K562 (cell line): ENCODE measurements around the gene YPEL4. TPM values are rescaled to one million over a fixed set of nuclear protein-coding genes. Genes with fewer than 3 reads are reported as not detected.

Experiments
- ATF2 ChIP-seq: sonication (generic); formaldehyde crosslinking; IDR thresholded peaks from 2 replicates; pipeline ENCODE4 v1.8.1; 2022; ENCODE audit warnings: missing genetic modification reagents
- CHD1 ChIP-seq: fragments of 200-600 bp; sonication (generic); IDR thresholded peaks from one replicate; pipeline ENCODE4 v1.6.1; 2012; ENCODE audit warnings: mild to moderate bottlenecking, moderate library complexity, low read length, inconsistent platforms
- HNRNPH1 ChIP-seq: fragments of 200-400 bp; formaldehyde crosslinking; optimal IDR thresholded peaks from 2 replicates; pipeline ENCODE3; 2017; ENCODE audit warnings: low read depth, mild to moderate bottlenecking, low read length, moderate library complexity
- KAT8 ChIP-seq: fragments of 450-650 bp; IDR thresholded peaks from 2 replicates; pipeline ENCODE4 v1.6.1; 2016; ENCODE audit warnings: low read depth, mild to moderate bottlenecking
- MEIS2 ChIP-seq: fragments of 450-650 bp; IDR thresholded peaks from 2 replicates; pipeline ENCODE4 v1.6.1; 2014; ENCODE audit warnings: mild to moderate bottlenecking; ENCODE audit not compliant: partially characterized antibody
- PHF20 ChIP-seq: fragments of 450-650 bp; IDR thresholded peaks from 2 replicates; pipeline ENCODE4 v1.6.1; 2018; ENCODE audit not compliant: partially characterized antibody
- TBL1XR1 ChIP-seq, 2 experiments: IDR thresholded peaks; 2 replicates each; pipeline ENCODE4 v1.6.1; 2012; ENCODE audit warnings: improper control_type of control experiment in 2 of 2, low read length in 2 of 2, mild to moderate bottlenecking in 1 of 2
- ZBTB43 ChIP-seq: sonication (generic); formaldehyde crosslinking; IDR thresholded peaks from 2 replicates; pipeline ENCODE4 v1.8.0; 2023; ENCODE audit warnings: mild to moderate bottlenecking, missing genetic modification reagents
- ZNF316 ChIP-seq: fragments of 450-650 bp; IDR thresholded peaks from 2 replicates; pipeline ENCODE4 v1.6.1; 2016
- ZNF449 ChIP-seq: fragments of 250-450 bp; sonication (Bioruptor Pico); IDR thresholded peaks from 2 replicates; pipeline ENCODE4 v1.8.0; 2022; ENCODE audit warnings: moderate library complexity, mild to moderate bottlenecking, inconsistent platforms
- ZZZ3 ChIP-seq: fragments of 450-650 bp; IDR thresholded peaks from 2 replicates; pipeline ENCODE4 v1.6.1; 2016; ENCODE audit warnings: antibody characterized with exemption, mild to moderate bottlenecking, moderate library complexity
- polyA plus RNA-seq, 8 experiments: library from polyadenylated mRNA; depleted of rRNA in 4 of 8; stranded (reverse) in 5 of 8; unstranded in 3 of 8; fragments of >200 nt; fragmentation: Nextera tagmentation in 2 of 8; fragmentation: Illumina TruSeq in 1 of 8; extraction: Ambion mirVana in 2 of 8; extraction: Trizol in 1 of 8; gene quantifications; 2 replicates each; pipeline versions ENCODE4 v1.2.1 to v1.2.3, GENCODE V29; 2011 to 2014; ENCODE audit warnings: inconsistent platforms in 1 of 8, missing spikeins in 1 of 8
- total RNA-seq, 7 experiments: library from RNA; depleted of rRNA in 6 of 7; stranded (reverse); fragments of >200 nt in 6 of 7; fragmentation: Illumina TruSeq in 2 of 7; extraction: Trizol in 2 of 7; gene quantifications; 2 replicates each; pipeline versions ENCODE4 v1.2.1 to v1.2.3, GENCODE V29; 2011 to 2021; ENCODE audit warnings: low replicate concordance in 1 of 7
- TF ChIP-seq, protein P1 (sequence below), 2 experiments: fragments of 150-350 bp in 1 of 2; IDR thresholded peaks; 2 replicates each; pipeline ENCODE4 v1.6.1; 2012 to 2016; ENCODE audit warnings: low read depth in 2 of 2, low read length in 2 of 2, mild to moderate bottlenecking in 1 of 2, moderate library complexity in 1 of 2

Gene YPEL4
- total and polyA plus RNA-seq, 9 of the 15 experiments (the other 6 are each of a cell fraction or from before 2014, with no cell fraction given) = 0.07 to 1.4 (median 0.40) TPM; not detected in 2

- no peak for TF ChIP-seq ZBTB43 (CRISPR knock-in tag)
- TF ChIP-seq ATF2 (CRISPR knock-in tag) = no peak
- TF ChIP-seq KAT8 = no peak
- TF ChIP-seq HNRNPH1 = no peak
- TF ChIP-seq CHD1 = no peak
- TF ChIP-seq TBL1XR1 (IDR thresholded peaks at IDR 0.05; ENCODE audit: low read length in 2 of 2) = no peak
- peak; percentile 59 for TF ChIP-seq MEIS2
- no peak for TF ChIP-seq ZNF449 (CRISPR knock-in tag)
- TF ChIP-seq ZNF316 = no peak
- TF ChIP-seq ZZZ3 = no peak
- no peak for TF ChIP-seq PHF20
- TF ChIP-seq, protein P1, sequence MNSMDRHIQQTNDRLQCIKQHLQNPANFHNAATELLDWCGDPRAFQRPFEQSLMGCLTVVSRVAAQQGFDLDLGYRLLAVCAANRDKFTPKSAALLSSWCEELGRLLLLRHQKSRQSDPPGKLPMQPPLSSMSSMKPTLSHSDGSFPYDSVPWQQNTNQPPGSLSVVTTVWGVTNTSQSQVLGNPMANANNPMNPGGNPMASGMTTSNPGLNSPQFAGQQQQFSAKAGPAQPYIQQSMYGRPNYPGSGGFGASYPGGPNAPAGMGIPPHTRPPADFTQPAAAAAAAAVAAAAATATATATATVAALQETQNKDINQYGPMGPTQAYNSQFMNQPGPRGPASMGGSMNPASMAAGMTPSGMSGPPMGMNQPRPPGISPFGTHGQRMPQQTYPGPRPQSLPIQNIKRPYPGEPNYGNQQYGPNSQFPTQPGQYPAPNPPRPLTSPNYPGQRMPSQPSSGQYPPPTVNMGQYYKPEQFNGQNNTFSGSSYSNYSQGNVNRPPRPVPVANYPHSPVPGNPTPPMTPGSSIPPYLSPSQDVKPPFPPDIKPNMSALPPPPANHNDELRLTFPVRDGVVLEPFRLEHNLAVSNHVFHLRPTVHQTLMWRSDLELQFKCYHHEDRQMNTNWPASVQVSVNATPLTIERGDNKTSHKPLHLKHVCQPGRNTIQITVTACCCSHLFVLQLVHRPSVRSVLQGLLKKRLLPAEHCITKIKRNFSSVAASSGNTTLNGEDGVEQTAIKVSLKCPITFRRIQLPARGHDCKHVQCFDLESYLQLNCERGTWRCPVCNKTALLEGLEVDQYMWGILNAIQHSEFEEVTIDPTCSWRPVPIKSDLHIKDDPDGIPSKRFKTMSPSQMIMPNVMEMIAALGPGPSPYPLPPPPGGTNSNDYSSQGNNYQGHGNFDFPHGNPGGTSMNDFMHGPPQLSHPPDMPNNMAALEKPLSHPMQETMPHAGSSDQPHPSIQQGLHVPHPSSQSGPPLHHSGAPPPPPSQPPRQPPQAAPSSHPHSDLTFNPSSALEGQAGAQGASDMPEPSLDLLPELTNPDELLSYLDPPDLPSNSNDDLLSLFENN (IDR thresholded peaks at IDR 0.05; ENCODE audit: low read depth in 2 of 2, low read length in 2 of 2) = no peak
Observed at GRCh38 chr11:57622263-57622662, 27.4 kb downstream of the YPEL4 start (continued).
